Activated CD4-positive, alpha-beta T cell treated with anti-CD3 and anti-CD28 coated beads, Interleukin-2, amount 10 ng/mL, durations not matched to agents 7 days and 5 days (primary cell): ENCODE results near the gene OR4F15. TPM values are rescaled to one million over a fixed set of nuclear protein-coding genes. Genes with fewer than 3 reads are reported as not detected.

Experiments
- CTCF ChIA-PET: fragments of 350-600 bp; sonication (Branson Sonifier 250); formaldehyde crosslinking; loops from one replicate; lab custom pipeline; 2021; ENCODE audit warnings: antibody characterized with exemption; lab: Charles Lee
- POLR2A ChIA-PET: fragments of 350-600 bp; sonication (Branson Sonifier 250); formaldehyde crosslinking; loops from one replicate; lab custom pipeline; 2021; ENCODE audit warnings: antibody characterized with exemption; lab: Charles Lee
- DNase-seq: peaks from one replicate; pipeline ENCODE4 v3.0.0-alpha.2; 2020
- H3K27ac Mint-ChIP-seq: one replicate; pipeline ENCODE4 v1.8.0; 2021; ENCODE audit warnings: mild to moderate bottlenecking, moderate library complexity, mixed read lengths
- H3K27me3 Mint-ChIP-seq: one replicate; pipeline ENCODE4 v1.8.0; 2021; ENCODE audit warnings: mixed read lengths
- H3K36me3 Mint-ChIP-seq: one replicate; pipeline ENCODE4 v1.8.0; 2021; ENCODE audit warnings: low read depth, mixed read lengths
- H3K4me1 Mint-ChIP-seq: one replicate; pipeline ENCODE4 v1.8.0; 2021; ENCODE audit warnings: mixed read lengths
- H3K4me3 Mint-ChIP-seq: one replicate; pipeline ENCODE4 v1.8.0; 2021; ENCODE audit warnings: mild to moderate bottlenecking, moderate library complexity, mixed read lengths
- H3K9me3 Mint-ChIP-seq: one replicate; pipeline ENCODE4 v1.8.0; 2021; ENCODE audit warnings: mixed read lengths
- total RNA-seq, 2 experiments: library from RNA; stranded (reverse); gene quantifications; one replicate each; pipeline ENCODE4 v1.2.3, GENCODE V29; 2021

OR4F15 gene
- total RNA-seq, 2 experiments from 2014 or later, result not detected

DNA sequence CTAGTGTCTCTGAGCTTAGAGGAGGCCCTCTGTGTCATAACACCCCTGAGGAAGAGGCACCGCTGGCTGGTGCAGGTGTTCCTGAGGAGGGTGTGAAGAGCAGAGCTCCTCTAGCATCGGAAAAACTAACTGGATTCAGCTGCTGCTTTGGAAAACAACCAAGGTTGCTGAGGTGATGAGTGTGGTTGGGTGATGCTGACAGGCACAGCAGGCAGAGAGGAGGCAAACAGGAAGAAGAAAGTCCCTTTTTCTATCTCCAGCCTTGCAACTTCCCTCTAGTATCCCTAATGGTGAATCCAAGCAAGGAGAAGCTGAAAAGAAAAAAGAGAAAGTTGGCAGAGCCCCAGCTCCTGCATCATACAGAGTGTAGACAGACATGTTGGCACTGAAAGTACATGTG lies 3.8 kb upstream of the OR4F15 start:
- ChIA-PET CTCF (no interaction called here), POLR2A (no interaction called here)
- Mint-ChIP-seq H3K27me3 (peaks cover 12% of the 10 kb centered on the region), H3K9me3 (no peaks in the 10 kb centered on the region), H3K4me1 (no peaks in the 10 kb centered on the region), H3K4me3 (no peak overlapping the region), H3K27ac (no peak overlapping the region), H3K36me3 (no peaks in the 10 kb centered on the region)
- no peak for DNase-seq

DNA sequence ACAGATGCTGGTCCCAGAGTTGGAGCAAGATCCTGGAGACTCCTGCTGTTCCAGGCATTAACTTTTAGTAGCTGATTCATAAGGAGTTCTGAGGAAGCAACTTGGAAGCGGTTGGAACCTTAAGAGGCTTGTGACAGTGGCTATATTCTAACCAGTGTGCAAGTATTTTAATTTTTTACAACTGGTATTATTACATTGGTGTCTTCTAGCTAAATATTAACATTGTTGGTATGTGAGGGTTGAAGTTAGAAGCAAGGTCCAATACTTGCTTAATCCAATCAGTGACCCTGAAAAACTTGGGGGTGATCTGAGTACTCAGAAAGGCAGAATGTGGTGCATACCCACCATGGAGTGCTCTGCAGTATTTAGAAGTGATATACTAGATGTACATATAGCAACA lies 1.5 kb upstream of the OR4F15 start:
- Mint-ChIP-seq H3K4me3 (no peak overlapping the region), H3K9me3 (no peaks in the 10 kb centered on the region), H3K27me3 (peaks cover 8% of the 10 kb centered on the region), H3K27ac (no peak overlapping the region), H3K36me3 (no peaks in the 10 kb centered on the region), H3K4me1 (no peaks in the 10 kb centered on the region)
- no peak for DNase-seq
- POLR2A ChIA-PET, result no interaction called here
- CTCF ChIA-PET, result no interaction called here

DNA sequence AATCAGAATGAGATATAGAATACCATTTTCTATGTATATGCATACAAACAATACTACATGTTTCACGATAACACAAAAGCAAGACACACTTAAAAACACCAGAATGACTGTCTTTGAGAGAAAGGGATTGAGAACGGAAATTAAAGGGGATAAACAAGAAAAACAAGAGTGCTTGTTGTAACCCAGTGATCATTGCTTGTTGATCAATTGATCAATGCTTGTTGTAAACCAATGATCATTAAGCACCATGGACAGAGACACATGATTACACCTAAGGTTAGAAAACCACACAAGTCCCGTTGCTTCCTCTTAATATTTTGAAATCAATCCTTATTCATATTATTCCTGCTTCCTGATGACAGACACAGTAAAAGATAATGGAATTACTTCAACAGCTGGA lies 1.1 kb upstream of the OR4F15 start:
- H3K27ac Mint-ChIP-seq, result no peak overlapping the region
- ChIA-PET CTCF (no interaction called here), POLR2A (no interaction called here)
- H3K36me3 Mint-ChIP-seq, result no peaks in the 10 kb centered on the region
- no peaks in the 10 kb centered on the region for H3K4me1 Mint-ChIP-seq
- peaks cover 8% of the 10 kb centered on the region for H3K27me3 Mint-ChIP-seq
- no peaks in the 10 kb centered on the region for H3K9me3 Mint-ChIP-seq
- H3K4me3 Mint-ChIP-seq, result no peak overlapping the region
- DNase-seq, result no peak

DNA sequence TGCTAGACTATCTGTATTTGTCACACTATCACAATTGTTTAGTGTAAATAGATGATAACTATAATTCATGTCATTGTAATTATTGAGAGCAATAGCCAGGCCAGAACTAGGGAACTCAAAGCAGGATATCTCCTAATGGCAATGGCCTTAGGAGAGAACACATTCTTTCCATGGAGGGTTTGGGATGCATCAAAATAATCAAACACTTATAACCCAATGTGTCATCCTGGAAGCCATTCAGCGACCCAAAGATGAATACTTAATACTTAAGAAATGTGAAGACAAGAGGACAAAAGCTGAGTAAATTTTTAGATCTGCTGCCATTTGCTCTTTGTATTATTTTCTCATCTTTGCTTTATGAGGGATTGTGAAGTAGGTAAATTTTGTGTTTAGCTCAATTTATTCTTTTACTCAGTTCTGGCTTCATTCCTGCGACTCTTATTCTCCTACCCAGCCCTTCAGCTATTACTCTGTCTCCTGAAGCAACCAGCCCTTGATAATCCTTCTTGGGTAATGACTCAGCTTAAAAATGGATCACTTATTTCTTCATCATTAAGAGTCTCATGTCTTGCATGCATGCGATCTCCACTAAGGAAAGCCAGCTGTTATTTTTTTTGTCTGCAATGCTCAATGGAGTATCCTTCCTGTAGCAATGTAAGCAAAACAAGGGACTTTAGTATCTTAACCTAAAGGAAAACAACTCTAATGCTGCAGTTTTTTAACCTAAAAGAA lies 2.0 kb downstream of the OR4F15 start:
- CTCF ChIA-PET, result interaction anchor here (0.7 kb wide), 1 partner anchor 16 kb away, joined by 3 read pairs; no protein-coding TSS in a partner anchor
- no peak overlapping the region for H3K4me3 Mint-ChIP-seq

DNA sequence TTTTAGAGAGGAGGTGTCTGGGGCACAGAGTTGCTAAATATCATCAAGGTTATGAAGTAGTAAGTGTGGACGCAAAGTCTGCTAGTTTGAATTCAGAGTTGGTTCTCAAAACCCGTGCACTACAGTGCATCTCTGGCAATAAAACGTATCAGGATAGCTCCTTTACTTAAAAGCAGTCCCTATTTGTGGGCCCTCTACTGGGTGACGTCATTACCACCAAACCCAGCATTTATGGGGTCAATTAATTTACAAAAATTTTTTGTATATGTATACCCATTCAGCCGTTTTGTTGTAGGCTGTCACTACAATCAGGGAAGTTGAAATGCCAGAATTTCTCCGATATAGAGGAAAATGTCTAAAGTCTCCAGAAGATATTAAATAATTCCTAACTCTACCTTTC lies 8.8 kb downstream of the OR4F15 start:
- POLR2A ChIA-PET, result no interaction called here
- H3K27ac Mint-ChIP-seq, result no peak overlapping the region
- H3K4me1 Mint-ChIP-seq, result no peaks in the 10 kb centered on the region
- no peaks in the 10 kb centered on the region for H3K36me3 Mint-ChIP-seq
- H3K9me3 Mint-ChIP-seq, result no peaks in the 10 kb centered on the region
- H3K27me3 Mint-ChIP-seq, result peaks cover 8% of the 10 kb centered on the region
- CTCF ChIA-PET, result no interaction called here
- no peak overlapping the region for H3K4me3 Mint-ChIP-seq
- DNase-seq, result no peak

More for the DNA sequence above, 2.0 kb downstream of the OR4F15 start:
- Mint-ChIP-seq H3K9me3 (no peaks in the 10 kb centered on the region), H3K27me3 (peaks cover 10% of the 10 kb centered on the region), H3K36me3 (no peaks in the 10 kb centered on the region), H3K4me1 (no peaks in the 10 kb centered on the region), H3K27ac (no peak overlapping the region)
- DNase-seq, result no peak
- POLR2A ChIA-PET, result no interaction called here

DNA sequence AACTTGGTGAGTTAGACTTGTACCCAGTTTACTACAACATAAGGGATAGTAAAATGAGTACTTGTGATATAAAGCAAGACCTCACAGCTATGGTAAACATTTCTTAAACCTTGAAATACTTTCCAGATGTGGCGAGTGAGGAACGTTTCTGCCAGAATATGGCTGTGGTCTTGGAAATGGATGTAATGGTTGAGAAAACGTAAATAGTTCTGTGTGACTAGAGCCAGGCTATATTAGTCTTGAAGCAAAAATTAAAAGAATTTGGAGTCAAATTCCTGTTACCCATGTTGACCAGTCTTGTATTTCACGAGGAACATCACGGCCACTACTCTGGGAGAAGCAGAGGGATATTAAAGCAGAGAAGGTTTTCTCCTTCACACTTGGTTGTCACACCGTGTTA lies 15.3 kb downstream of the OR4F15 start:
- no peaks in the 10 kb centered on the region for H3K4me1 Mint-ChIP-seq
- ChIA-PET POLR2A (no interaction called here), CTCF (no interaction called here)
- no peak for DNase-seq
- H3K9me3 Mint-ChIP-seq, result no peaks in the 10 kb centered on the region
- no peak overlapping the region for H3K27ac Mint-ChIP-seq
- peaks cover 12% of the 10 kb centered on the region for H3K27me3 Mint-ChIP-seq
- no peak overlapping the region for H3K4me3 Mint-ChIP-seq
- H3K36me3 Mint-ChIP-seq, result no peaks in the 10 kb centered on the region

DNA sequence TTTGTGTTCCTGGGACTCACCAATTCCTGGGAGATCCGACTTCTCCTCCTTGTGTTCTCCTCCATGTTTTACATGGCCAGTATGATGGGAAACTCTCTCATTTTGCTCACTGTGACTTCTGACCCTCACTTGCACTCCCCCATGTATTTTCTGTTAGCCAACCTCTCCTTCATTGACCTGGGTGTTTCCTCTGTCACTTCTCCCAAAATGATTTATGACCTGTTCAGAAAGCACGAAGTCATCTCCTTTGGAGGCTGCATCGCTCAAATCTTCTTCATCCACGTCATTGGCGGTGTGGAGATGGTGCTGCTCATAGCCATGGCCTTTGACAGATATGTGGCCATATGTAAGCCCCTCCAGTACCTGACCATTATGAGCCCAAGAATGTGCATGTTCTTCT lies 16.8 kb downstream of the OR4F15 start:
- ChIA-PET POLR2A (no interaction called here), CTCF (no interaction called here)

DNA sequence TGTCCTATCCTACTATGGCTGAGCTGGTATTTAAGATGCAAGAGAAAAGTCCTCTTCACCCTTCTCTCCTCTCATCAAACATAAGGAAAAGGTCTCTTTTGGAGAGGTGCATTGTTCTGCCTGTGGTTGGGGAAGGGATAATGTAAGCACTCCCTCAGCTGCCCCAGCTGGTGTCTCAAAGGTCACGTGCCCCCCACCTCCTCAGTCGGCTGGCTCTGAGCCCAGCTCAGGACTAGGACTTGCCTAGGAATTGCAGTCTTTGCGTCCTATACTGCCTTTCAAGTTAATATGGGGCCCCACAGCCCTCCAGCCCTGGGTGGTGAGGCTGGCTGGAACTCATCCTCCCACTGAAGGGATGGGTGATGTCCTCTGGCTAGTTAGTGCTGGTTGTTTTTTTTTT lies 29.7 kb downstream of the OR4F15 start:
- ChIA-PET POLR2A (no interaction called here), CTCF (no interaction called here)
- DNase-seq, result no peak
- H3K9me3 Mint-ChIP-seq, result no peaks in the 10 kb centered on the region
- no peak overlapping the region for H3K27ac Mint-ChIP-seq
- no peaks in the 10 kb centered on the region for H3K4me1 Mint-ChIP-seq
- no peak overlapping the region for H3K4me3 Mint-ChIP-seq
- H3K36me3 Mint-ChIP-seq, result no peaks in the 10 kb centered on the region
- peaks cover 11% of the 10 kb centered on the region for H3K27me3 Mint-ChIP-seq

More for the DNA sequence above, 16.8 kb downstream of the OR4F15 start:
- Mint-ChIP-seq H3K4me1 (no peaks in the 10 kb centered on the region), H3K36me3 (no peaks in the 10 kb centered on the region), H3K27ac (no peak overlapping the region), H3K27me3 (peaks cover 11% of the 10 kb centered on the region), H3K9me3 (no peaks in the 10 kb centered on the region), H3K4me3 (no peak overlapping the region)
- DNase-seq, result no peak

DNA sequence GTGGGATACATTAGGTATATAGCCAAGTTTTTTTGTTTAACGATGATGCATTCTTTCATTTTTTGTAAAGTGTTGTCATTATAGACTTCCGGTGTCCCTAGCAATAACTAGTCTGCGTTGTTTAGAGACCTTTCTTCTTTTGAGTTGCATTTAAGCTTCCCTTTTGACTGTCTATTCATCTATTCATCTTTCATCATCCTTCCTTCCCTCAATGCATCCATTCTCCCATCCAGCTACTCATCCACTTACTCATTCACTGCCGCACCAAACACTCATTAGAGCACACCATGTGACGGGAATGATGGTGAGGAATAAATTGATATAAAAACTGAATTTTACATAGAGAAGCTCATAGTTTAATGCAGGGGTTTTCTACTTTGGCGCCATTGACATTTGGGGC lies 32.9 kb downstream of the OR4F15 start:
- no peak for DNase-seq
- Mint-ChIP-seq H3K4me3 (no peak overlapping the region), H3K4me1 (no peaks in the 10 kb centered on the region), H3K27me3 (peaks cover 18% of the 10 kb centered on the region), H3K27ac (no peak overlapping the region), H3K36me3 (no peaks in the 10 kb centered on the region), H3K9me3 (no peaks in the 10 kb centered on the region)
- POLR2A ChIA-PET, result no interaction called here
- CTCF ChIA-PET, result interaction anchor here (0.6 kb wide), 1 partner anchor 2000 kb away, joined by 3 read pairs; no protein-coding TSS in a partner anchor

DNA sequence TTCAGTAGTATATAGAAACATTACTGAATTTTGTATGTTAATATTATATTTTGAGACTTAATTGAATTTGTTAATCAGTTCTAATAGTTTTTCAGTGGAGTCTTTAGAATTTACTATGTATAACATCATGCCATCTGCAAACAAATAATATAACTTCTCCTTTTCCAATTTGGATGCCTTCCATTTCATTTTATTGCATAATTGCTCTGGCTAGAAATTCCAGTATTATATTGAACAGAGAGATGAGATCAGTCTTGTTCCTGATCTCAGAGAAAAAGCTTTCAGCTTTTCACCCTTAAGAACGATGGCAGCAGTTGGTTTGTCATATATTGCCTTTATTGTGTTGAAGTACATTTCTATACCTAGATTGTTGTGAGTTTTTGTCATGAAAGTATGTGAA lies 40.4 kb downstream of the OR4F15 start:
- no peak overlapping the region for H3K27ac Mint-ChIP-seq
- CTCF ChIA-PET, result no interaction called here
- peaks cover 26% of the 10 kb centered on the region for H3K27me3 Mint-ChIP-seq
- no peaks in the 10 kb centered on the region for H3K4me1 Mint-ChIP-seq
- H3K36me3 Mint-ChIP-seq, result no peaks in the 10 kb centered on the region
- POLR2A ChIA-PET, result no interaction called here
- H3K4me3 Mint-ChIP-seq, result no peak overlapping the region
- H3K9me3 Mint-ChIP-seq, result no peaks in the 10 kb centered on the region
- DNase-seq, result no peak

Other genes with a start within 250 kb of the OR4F15 start
- gene TM2D3, start 159.8 kb upstream of the OR4F15 start, total RNA-seq, result 10 to 100 TPM; 43.5 to 54.8 TPM
- gene TARS3, start 87.7 kb upstream of the OR4F15 start, total RNA-seq, result 10 to 100 TPM; 11.8 to 14.3 TPM
- gene OR4F6, start 8.7 kb upstream of the OR4F15 start, total RNA-seq, result not detected